SJCRH30 (cell line): ENCODE data around the gene BBX. TPM values are rescaled to one million over a fixed set of nuclear protein-coding genes. Genes with fewer than 3 reads are reported as not detected.

Source experiments
- DNase-seq, 2 experiments: peaks; one replicate each; pipeline ENCODE4 v3.0.0-alpha.2; 2015 to 2020
- H3K27ac ChIP-seq: fragments of 250-450 bp; sonication (Bioruptor Pico); 2 replicates; pipeline ENCODE4 v1.5.1; 2020; ENCODE audit warnings: mild to moderate bottlenecking, moderate library complexity
- H3K27me3 ChIP-seq: fragments of 250-450 bp; sonication (Bioruptor Pico); 2 replicates; pipeline ENCODE4 v1.5.1; 2020; ENCODE audit warnings: mild to moderate bottlenecking, moderate library complexity
- H3K36me3 ChIP-seq: fragments of 250-450 bp; sonication (Bioruptor Pico); 2 replicates; pipeline ENCODE4 v1.5.1; 2020; ENCODE audit warnings: mild to moderate bottlenecking, moderate library complexity
- H3K4me1 ChIP-seq: fragments of 250-450 bp; sonication (Bioruptor Pico); 2 replicates; pipeline ENCODE4 v1.5.1; 2020; ENCODE audit warnings: mild to moderate bottlenecking, moderate library complexity
- H3K4me3 ChIP-seq: fragments of 250-450 bp; sonication (Bioruptor Pico); 2 replicates; pipeline ENCODE4 v1.5.1; 2020; ENCODE audit warnings: mild to moderate bottlenecking, moderate library complexity
- H3K9me3 ChIP-seq: fragments of 250-450 bp; sonication (Bioruptor Pico); replicated peaks from 2 replicates; pipeline ENCODE4 v1.5.1; 2020; ENCODE audit warnings: mild to moderate bottlenecking, moderate library complexity
- total RNA-seq: library from RNA; depleted of rRNA; stranded (reverse); fragments of >200 nt; shearing (Covaris generic); gene quantifications from 2 replicates; pipeline ENCODE4 v1.2.3, GENCODE V29; 2014

Gene BBX
- total RNA-seq, 1 experiment from 2014 or later = 54.0 TPM

DNA sequence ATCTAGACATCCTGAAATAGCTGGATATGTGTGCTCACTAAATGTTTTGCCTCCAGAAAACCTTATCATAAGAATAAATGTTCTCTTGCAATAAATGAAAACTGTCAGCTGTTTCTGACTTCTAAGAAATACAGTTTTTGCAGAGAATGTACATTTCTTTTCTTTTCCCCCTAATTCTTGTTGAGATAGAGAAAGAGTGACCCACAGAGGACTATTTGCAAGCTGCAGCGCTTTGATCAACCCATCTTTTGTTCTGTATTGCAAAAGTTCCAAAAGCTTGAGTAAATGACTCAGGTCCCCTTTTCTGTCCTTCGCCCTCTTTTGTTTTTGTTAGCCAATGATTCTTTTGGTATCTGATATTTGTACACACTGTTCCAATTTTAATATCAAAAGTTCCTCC is 141.9 kb downstream of the BBX start:
- H3K9me3 ChIP-seq = no peaks in the 10 kb centered on the region
- H3K4me1 ChIP-seq = no peaks in the 10 kb centered on the region
- H3K27ac ChIP-seq = no peak overlapping the region
- no peaks in the 10 kb centered on the region for H3K27me3 ChIP-seq
- no peak overlapping the region for H3K4me3 ChIP-seq
- no peak for DNase-seq
- no peaks in the 10 kb centered on the region for H3K36me3 ChIP-seq

DNA sequence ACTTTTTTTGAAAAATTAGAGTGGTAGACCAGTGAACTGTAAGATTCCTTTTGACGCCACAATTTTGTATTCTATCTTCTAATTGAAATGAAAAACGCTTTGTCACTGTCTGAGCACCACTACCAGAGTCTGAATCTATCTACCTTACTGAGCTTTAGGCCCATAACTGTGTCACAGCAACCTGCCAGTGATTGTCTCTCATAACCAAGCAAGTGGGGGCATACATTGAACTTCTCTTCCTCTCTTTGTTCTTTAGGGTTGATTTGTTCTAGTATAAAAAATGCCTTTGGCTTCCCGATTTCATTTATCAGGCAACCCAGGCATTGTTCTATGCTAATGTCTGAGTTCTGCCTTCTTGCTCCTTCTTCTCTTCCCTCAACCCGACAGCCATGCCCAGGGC is 142.6 kb downstream of the BBX start:
- no peak overlapping the region for H3K27ac ChIP-seq
- no peaks in the 10 kb centered on the region for H3K9me3 ChIP-seq
- H3K4me1 ChIP-seq = no peaks in the 10 kb centered on the region
- no peak for DNase-seq
- H3K36me3 ChIP-seq = no peaks in the 10 kb centered on the region
- H3K27me3 ChIP-seq = no peaks in the 10 kb centered on the region
- no peak overlapping the region for H3K4me3 ChIP-seq

DNA sequence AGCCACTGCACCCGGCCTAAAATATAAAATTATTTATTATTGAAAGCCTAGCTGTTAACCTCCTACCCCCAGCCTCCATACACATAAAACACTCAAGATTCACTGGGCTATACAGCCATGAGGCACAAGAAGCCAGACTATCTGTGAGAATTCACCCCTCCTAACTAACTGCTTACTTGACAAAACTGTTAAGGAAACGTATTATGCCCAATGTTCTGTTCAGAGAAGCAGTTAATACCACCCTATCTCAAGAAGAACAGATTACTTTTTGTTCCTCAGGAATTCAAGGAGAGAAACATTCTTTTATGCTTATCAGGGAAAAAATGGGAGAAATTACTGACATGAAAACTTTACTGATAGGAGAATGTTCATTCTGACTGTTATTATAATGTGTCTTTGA is 144.1 kb downstream of the BBX start:
- Histone ChIP-seq H3K27ac (no peak overlapping the region), H3K9me3 (no peaks in the 10 kb centered on the region), H3K27me3 (no peaks in the 10 kb centered on the region), H3K4me3 (no peak overlapping the region), H3K36me3 (no peaks in the 10 kb centered on the region), H3K4me1 (no peaks in the 10 kb centered on the region)
- no peak for DNase-seq

DNA sequence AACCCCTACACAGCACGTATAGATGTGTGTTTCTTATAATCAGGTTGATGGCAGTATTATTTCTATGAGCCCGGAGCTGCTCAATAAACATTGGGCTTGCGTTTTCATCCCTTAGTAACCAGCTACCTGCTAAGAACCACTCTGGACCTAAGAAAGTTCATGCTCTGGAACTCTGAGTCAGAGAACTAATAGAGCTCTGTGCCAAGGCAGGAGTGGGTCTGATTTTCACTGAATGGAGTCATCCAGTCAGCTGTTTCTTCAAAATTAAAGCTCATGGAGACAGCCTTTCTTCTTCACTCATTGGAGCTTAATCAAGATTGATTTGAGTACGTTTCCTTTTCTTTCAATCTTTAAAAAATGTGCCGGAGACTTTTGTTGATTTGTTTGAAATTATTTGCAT is 145.7 kb downstream of the BBX start:
- H3K27ac ChIP-seq = no peak overlapping the region
- no peak for DNase-seq
- no peaks in the 10 kb centered on the region for H3K4me1 ChIP-seq
- no peak overlapping the region for H3K4me3 ChIP-seq
- H3K9me3 ChIP-seq = no peaks in the 10 kb centered on the region
- no peaks in the 10 kb centered on the region for H3K27me3 ChIP-seq
- H3K36me3 ChIP-seq = no peaks in the 10 kb centered on the region

DNA sequence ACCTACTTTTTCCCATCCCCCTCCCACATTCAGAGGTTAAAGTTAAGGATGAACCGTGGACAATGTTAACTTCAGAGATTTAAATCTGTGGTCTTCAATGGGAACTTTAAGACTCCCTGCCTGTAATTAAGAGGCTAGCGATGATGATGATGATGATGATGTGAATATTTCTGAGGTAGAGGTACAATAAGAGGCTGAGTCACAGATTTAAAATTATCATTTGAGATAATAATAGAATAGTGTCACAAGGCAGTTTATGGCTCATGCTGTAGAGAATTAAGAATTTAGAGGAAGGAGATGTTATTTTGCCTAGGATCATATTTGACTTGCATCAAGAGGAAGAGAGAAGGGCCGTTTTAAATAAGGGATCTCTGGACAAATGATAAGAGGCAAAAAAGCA is 146.2 kb downstream of the BBX start:
- no peaks in the 10 kb centered on the region for H3K9me3 ChIP-seq
- no peaks in the 10 kb centered on the region for H3K27me3 ChIP-seq
- H3K4me1 ChIP-seq = no peaks in the 10 kb centered on the region
- no peaks in the 10 kb centered on the region for H3K36me3 ChIP-seq
- no peak overlapping the region for H3K27ac ChIP-seq
- DNase-seq = no peak
- H3K4me3 ChIP-seq = no peak overlapping the region

DNA sequence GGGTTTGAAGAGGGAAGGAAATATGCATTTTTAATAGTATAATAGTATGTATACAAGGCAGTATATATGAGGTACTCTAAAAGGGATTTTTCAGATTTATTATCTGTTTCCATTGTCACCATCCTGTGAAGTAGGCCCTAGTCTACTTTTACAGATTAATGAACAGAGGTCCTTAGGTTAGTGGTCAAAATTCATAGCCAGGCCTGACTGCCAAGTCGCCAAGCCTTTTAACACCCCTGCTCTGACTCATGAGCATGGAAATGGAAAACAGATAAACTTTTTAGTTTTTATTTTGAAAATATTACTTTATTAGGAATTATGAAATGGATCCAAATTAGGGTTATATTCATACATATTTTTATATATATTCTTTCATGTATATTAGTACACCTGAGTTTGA is 146.9 kb downstream of the BBX start:
- Histone ChIP-seq H3K36me3 (no peaks in the 10 kb centered on the region), H3K27me3 (no peaks in the 10 kb centered on the region), H3K4me3 (no peak overlapping the region), H3K9me3 (no peaks in the 10 kb centered on the region), H3K4me1 (no peaks in the 10 kb centered on the region), H3K27ac (no peak overlapping the region)
- DNase-seq = no peak

DNA sequence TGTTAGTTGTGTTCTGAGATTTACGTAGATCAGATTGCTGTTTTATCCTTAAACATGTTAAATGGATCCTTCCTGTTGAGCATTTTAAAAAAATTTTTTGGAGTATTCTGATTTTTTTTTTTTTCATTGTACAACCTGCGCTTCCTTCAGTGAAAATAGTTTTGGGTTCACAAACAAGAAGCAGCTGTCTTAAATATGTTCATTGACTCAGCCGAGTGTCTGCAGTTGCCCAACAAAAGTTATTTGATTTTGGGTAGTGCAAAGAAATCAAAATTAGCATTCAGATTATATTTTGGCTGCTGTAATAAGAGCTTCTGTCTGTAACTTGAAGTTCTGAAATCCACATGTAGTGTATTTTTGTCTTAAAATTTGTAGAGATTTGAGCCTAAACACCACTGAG is 148.2 kb downstream of the BBX start:
- H3K4me1 ChIP-seq = no peaks in the 10 kb centered on the region
- DNase-seq = no peak
- no peaks in the 10 kb centered on the region for H3K36me3 ChIP-seq
- no peak overlapping the region for H3K4me3 ChIP-seq
- H3K9me3 ChIP-seq = no peaks in the 10 kb centered on the region
- no peaks in the 10 kb centered on the region for H3K27me3 ChIP-seq
- no peak overlapping the region for H3K27ac ChIP-seq

DNA sequence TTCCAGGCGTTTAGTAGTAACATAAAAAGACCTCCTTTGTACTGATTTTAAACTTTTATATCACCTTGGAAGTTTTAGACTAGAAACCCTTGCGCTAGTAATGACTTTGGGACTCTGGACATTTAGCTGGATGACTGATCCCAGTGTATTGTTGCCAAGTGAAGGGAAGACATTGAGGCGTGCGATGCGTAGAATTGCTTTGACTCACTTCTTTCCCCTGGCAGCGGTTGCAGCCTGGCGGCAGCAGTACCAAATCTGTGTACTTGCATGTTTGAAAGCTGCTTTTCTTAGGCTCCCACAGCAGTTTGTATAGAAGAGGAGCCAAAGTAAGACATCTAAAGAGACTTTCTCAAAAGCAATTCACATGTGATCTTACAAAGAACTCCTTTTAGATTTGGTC is 151.6 kb downstream of the BBX start:
- DNase-seq = no peak
- Histone ChIP-seq H3K4me3 (no peak overlapping the region), H3K27me3 (no peaks in the 10 kb centered on the region), H3K36me3 (no peaks in the 10 kb centered on the region), H3K9me3 (no peaks in the 10 kb centered on the region), H3K4me1 (no peaks in the 10 kb centered on the region), H3K27ac (no peak overlapping the region)

DNA sequence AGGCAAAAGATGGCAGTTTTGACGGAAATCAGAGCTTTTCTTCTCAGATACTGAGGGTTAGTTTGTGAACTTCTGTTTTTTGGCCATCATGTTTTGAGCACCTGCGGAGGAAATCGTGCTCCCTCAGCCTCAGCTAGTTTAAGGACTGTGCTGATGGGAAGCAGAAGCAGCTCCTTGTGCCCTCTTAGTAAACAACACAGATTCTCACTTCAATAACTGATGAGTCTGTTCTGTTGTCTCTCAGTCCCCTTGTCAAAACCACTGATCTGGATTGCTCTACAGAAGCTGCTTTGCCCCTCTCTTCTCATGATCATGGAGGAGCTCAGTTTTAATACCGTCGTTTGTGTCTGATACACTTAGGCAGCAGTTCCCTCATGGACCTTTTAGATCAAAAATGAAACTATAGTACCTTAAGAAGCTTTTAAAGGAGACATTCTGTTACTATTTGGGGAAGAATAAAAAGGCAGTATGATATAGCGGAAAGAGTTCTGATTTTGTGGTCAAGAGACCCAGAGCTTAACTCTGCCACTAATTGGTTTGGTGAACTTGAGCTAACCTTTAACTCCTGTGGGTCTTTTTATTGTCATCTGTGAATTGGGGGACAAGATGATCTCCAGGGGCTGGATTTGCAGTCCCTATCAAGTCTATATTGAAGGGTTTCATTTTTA is 152.6 kb downstream of the BBX start:
- Histone ChIP-seq H3K27me3 (no peaks in the 10 kb centered on the region), H3K27ac (no peak overlapping the region), H3K9me3 (no peaks in the 10 kb centered on the region), H3K4me1 (no peaks in the 10 kb centered on the region), H3K4me3 (no peak overlapping the region), H3K36me3 (no peaks in the 10 kb centered on the region)
- DNase-seq = no peak

DNA sequence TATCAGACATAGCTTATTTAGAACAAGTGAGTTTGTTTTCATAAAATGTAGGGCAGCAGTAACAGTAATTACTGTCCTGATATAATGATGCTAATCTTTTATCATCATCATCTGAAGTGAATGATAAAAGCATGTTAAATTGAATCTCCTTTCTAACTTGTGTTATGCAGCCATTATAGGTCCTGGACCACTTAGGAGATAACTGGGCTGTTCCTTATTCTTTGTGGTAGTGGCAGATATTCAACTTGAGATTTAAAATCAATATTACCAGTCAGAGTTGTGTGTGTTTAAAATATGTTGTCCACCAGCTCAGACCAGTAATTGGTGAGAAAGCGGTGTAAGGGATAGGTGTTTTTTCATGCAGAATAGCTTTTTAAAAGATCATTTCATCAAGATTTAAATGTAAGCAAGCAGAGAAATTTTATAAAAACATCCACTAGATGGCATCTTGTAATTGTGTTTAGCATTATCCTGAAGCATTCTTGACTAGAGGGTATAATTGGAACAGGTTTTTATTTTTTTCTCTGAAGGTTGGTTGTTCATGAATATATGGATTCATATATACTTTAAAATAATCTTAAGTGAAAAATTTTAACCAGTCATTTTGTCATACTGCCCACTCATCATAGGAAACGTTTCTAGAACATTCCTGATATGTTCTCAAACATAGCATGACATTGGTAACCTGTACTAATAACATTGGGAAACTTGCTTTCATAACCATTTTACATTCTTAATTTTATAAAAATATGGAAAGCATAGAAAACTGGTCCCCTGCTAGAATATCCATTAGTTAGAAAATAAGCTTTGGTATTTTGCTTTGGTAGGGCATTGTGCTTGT is 153.9 kb downstream of the BBX start:
- Histone ChIP-seq H3K9me3 (0 out of 2 replicates have a peak, but pooled peaks cover 3% of the 10 kb centered on the region), H3K27me3 (no peaks in the 10 kb centered on the region), H3K4me3 (no peak overlapping the region), H3K4me1 (no peaks in the 10 kb centered on the region), H3K36me3 (no peaks in the 10 kb centered on the region), H3K27ac (no peak overlapping the region)
- peak in 1 of 2 experiments; percentile 38 for DNase-seq

DNA sequence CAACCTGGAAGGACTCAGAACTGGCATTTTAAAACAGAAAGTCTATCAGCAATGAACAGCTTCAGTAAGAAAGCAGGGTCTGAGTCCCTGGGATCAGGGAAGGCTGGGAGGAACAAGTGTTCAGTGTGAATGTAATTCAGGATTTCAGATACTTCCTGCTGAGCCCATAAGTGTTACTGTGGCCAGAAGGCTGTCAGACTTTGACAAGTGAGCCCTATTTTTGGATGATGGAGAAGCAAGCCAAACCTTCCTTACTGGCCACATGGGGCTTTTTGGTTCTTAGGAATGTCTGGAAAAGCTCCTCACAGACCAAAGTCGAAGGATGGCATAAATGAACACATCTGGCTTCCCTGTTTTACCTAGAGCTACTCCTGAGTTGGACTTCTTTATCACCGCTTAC is 157.2 kb downstream of the BBX start:
- H3K27me3 ChIP-seq = no peaks in the 10 kb centered on the region
- H3K4me1 ChIP-seq = no peaks in the 10 kb centered on the region
- no peak overlapping the region for H3K27ac ChIP-seq
- DNase-seq = no peak
- H3K36me3 ChIP-seq = no peaks in the 10 kb centered on the region
- H3K4me3 ChIP-seq = no peak overlapping the region
- 0 out of 2 replicates have a peak, but pooled peaks cover 3% of the 10 kb centered on the region for H3K9me3 ChIP-seq

DNA sequence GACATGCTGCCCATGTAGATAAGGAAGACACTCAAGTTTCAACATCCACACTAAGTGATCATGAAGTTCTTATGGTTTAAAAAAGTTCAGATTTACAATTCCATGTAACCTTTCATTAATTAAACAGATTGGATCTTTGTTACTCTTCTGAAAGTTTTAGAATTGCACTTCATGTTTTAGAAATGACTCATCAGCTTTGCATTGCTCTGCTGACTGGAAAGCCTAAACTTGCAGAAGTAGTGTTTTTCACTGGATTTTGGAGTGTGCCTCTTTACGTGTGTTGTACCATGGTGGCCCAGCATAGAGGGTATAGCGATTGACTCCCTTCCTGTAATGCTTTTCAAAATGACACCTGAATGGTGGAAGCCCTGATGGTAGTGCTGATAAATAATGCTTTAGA is 157.9 kb downstream of the BBX start:
- no peak overlapping the region for H3K4me3 ChIP-seq
- H3K27ac ChIP-seq = no peak overlapping the region
- H3K27me3 ChIP-seq = no peaks in the 10 kb centered on the region
- 0 out of 2 replicates have a peak, but pooled peaks cover 3% of the 10 kb centered on the region for H3K9me3 ChIP-seq
- H3K4me1 ChIP-seq = no peaks in the 10 kb centered on the region
- H3K36me3 ChIP-seq = no peaks in the 10 kb centered on the region
- no peak for DNase-seq

DNA sequence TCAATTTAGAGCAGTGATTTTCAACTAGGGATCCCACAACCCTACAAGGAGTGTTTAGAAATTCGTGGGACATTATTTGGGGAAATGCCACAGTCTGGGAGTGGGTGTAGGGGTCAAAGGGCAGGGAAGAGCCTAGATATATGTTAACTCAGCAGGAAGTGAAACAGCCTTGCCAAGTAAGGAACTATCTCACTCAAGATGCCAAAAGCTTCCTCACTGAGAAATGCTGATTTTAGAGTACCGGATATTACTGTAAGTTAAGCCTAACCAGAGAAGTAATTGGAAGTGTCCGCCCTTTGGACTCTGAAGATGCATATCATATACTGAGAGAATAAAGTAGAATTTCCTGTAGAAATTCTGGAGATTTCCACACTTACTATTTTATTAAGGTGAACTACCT is 158.6 kb downstream of the BBX start:
- Histone ChIP-seq H3K9me3 (0 out of 2 replicates have a peak, but pooled peaks cover 3% of the 10 kb centered on the region), H3K27ac (no peak overlapping the region), H3K36me3 (no peaks in the 10 kb centered on the region), H3K27me3 (no peaks in the 10 kb centered on the region), H3K4me1 (no peaks in the 10 kb centered on the region), H3K4me3 (no peak overlapping the region)
- no peak for DNase-seq

DNA sequence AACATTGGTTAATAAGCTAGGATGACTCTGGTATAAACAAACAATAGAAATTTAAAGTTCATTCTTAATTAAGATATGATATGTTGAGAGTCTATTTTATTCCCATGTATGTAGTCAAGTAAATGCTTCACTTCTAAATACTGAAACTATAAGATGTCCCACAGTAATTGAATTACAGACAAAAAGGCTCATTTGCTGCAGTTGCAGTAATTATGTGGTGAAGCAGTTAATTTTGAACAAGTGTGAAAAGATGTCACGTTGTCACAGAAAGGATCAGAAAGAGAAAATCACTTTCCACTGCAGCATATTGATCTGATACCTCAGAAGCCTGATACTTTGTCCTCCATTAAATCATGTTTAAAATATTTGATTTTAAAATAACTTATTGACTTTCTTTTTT is 159.8 kb downstream of the BBX start:
- no peak for DNase-seq
- Histone ChIP-seq H3K4me3 (no peak overlapping the region), H3K4me1 (no peaks in the 10 kb centered on the region), H3K36me3 (no peaks in the 10 kb centered on the region), H3K27ac (no peak overlapping the region), H3K9me3 (0 out of 2 replicates have a peak, but pooled peaks cover 3% of the 10 kb centered on the region), H3K27me3 (no peaks in the 10 kb centered on the region)

DNA sequence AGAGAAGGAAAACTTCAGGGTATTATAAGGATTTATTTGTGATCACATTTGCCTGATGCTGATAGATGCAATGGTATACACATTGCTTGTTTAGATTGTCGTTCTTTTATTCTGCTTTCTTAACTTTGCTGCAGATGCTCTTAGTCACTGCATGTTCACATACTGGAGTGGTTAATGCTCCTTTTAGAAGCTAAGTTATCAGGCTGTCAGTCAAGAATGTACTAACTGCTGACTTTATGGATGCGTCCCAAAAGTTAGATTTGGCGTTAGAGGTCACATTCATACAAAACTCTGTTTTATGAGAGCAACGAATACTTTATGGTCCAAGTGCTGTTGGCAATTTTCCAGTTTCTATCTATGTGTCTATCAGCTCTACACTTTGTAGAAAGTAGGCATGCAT is 160.7 kb downstream of the BBX start:
- Histone ChIP-seq H3K4me3 (no peak overlapping the region), H3K27ac (no peak overlapping the region), H3K9me3 (0 out of 2 replicates have a peak, but pooled peaks cover 3% of the 10 kb centered on the region), H3K27me3 (no peaks in the 10 kb centered on the region), H3K4me1 (no peaks in the 10 kb centered on the region), H3K36me3 (no peaks in the 10 kb centered on the region)
- no peak for DNase-seq
